ENCODE measurements around the gene MAGED4. TPM values are rescaled to one million over a fixed set of nuclear protein-coding genes. Genes with fewer than 3 reads are reported as not detected.

MAGED4 gene
- total RNA-seq, 1 donor from 2014 or later: 0.47 TPM

- Histone ChIP-seq H3K4me3 (no peak overlapping the region), H3K27ac (replicated peaks) (no peak overlapping the region), H3K4me1 (no peaks in the 10 kb centered on the region), H3K9me3 (replicated peaks) (no peaks in the 10 kb centered on the region), H3K36me3 (no peaks in the 10 kb centered on the region), H3K27me3 (ENCODE audit: low read depth) (no peaks in the 10 kb centered on the region)
- intact Hi-C loops (cut with micrococcal nuclease): no loop called here
- no peak for TF ChIP-seq CTCF (IDR thresholded peaks at IDR 0.05; ENCODE audit: borderline replicate concordance)
- DNase-seq: no peak
Observed at GRCh38 chrX:52213276-52213675, 28.6 kb downstream of the MAGED4 start.

- H3K4me3 ChIP-seq: no peak overlapping the region
- no peaks in the 10 kb centered on the region for H3K4me1 ChIP-seq
- no peaks in the 10 kb centered on the region for H3K36me3 ChIP-seq
- DNase-seq: no peak
- TF ChIP-seq CTCF (IDR thresholded peaks at IDR 0.05; ENCODE audit: borderline replicate concordance): no peak
- no peak overlapping the region for H3K27ac ChIP-seq (replicated peaks)
- intact Hi-C loops (cut with micrococcal nuclease): no loop called here
- H3K27me3 ChIP-seq (ENCODE audit: low read depth): no peaks in the 10 kb centered on the region
- no peaks in the 10 kb centered on the region for H3K9me3 ChIP-seq (replicated peaks)
Observed at GRCh38 chrX:52216541-52216940, 31.9 kb downstream of the MAGED4 start.

- intact Hi-C loops (cut with micrococcal nuclease): no loop called here
- no peak for DNase-seq
- Histone ChIP-seq H3K4me1 (no peaks in the 10 kb centered on the region), H3K4me3 (no peak overlapping the region), H3K27ac (replicated peaks) (no peak overlapping the region), H3K9me3 (replicated peaks) (no peaks in the 10 kb centered on the region), H3K36me3 (no peaks in the 10 kb centered on the region), H3K27me3 (ENCODE audit: low read depth) (no peaks in the 10 kb centered on the region)
- TF ChIP-seq CTCF (IDR thresholded peaks at IDR 0.05; ENCODE audit: borderline replicate concordance): no peak
Observed at GRCh38 chrX:52217494-52218160, 32.9 kb downstream of the MAGED4 start.

GRCh38 chrX:52220936-52221335 is 36.2 kb downstream of the MAGED4 start:
- intact Hi-C loops (cut with micrococcal nuclease): no loop called here
- no peak for DNase-seq
- Histone ChIP-seq H3K36me3 (no peaks in the 10 kb centered on the region), H3K27ac (replicated peaks) (no peak overlapping the region), H3K4me3 (no peak overlapping the region), H3K9me3 (replicated peaks) (no peaks in the 10 kb centered on the region), H3K27me3 (ENCODE audit: low read depth) (no peaks in the 10 kb centered on the region), H3K4me1 (no peaks in the 10 kb centered on the region)
- no peak for TF ChIP-seq CTCF (IDR thresholded peaks at IDR 0.05; ENCODE audit: borderline replicate concordance)

Other genes with a start within 250 kb of the MAGED4 start
- gene MAGED4B, start 115.7 kb upstream of the MAGED4 start, total RNA-seq: 1.5 TPM
- not detected for gene XAGE2, start 184.1 kb downstream of the MAGED4 start, total RNA-seq

Data from left ventricle myocardium inferior (tissue), 1 donor.